Coronary artery (tissue), 2 donors: ENCODE data around the gene CCDC138.

Experiments used
- DNase-seq: peaks from one replicate; pipeline ENCODE4 v3.0.0-alpha.2; 2017; ENCODE audit warnings: low spot score
- H3K27ac ChIP-seq, 2 donors: fragments of 200-600 bp; sonication (generic); one replicate each; pipeline ENCODE4 v1.5.1; 2016 to 2019
- H3K4me3 ChIP-seq: fragments of 200-600 bp; sonication (generic); 2 replicates; pipeline ENCODE4 v1.5.1; 2016; ENCODE audit warnings: mild to moderate bottlenecking, moderate library complexity
- TF ChIP-seq, protein P1 (sequence below): fragments of 200-600 bp; sonication (generic); IDR thresholded peaks from one replicate; pipeline ENCODE4 v1.5.1; 2019; ENCODE audit warnings: antibody characterized with exemption

The CCDC138 gene

DNA sequence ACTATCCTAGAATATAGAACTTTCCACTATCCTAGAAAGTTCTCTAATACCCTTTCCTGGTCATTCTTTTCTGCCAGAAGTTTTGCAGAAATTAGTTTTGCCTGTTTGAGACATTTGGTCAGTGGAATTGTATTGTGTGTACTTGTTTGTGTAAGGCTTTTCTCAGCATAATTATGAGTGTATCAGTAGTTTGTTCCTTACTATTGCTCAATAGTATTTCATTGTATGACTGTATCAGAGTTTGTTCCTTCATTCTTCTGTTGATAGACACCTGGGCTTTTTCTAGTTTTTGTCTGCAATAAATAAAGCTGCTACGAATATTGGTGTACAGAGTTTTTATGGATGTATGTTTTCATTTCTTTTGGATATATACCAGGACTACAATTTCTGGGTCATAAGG, 27.2 kb downstream of the CCDC138 start:
- no peak overlapping the region for H3K27ac ChIP-seq
- no peak for DNase-seq
- H3K4me3 ChIP-seq, result no peak overlapping the region
- TF ChIP-seq, protein P1, sequence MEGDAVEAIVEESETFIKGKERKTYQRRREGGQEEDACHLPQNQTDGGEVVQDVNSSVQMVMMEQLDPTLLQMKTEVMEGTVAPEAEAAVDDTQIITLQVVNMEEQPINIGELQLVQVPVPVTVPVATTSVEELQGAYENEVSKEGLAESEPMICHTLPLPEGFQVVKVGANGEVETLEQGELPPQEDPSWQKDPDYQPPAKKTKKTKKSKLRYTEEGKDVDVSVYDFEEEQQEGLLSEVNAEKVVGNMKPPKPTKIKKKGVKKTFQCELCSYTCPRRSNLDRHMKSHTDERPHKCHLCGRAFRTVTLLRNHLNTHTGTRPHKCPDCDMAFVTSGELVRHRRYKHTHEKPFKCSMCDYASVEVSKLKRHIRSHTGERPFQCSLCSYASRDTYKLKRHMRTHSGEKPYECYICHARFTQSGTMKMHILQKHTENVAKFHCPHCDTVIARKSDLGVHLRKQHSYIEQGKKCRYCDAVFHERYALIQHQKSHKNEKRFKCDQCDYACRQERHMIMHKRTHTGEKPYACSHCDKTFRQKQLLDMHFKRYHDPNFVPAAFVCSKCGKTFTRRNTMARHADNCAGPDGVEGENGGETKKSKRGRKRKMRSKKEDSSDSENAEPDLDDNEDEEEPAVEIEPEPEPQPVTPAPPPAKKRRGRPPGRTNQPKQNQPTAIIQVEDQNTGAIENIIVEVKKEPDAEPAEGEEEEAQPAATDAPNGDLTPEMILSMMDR, result no peak

DNA sequence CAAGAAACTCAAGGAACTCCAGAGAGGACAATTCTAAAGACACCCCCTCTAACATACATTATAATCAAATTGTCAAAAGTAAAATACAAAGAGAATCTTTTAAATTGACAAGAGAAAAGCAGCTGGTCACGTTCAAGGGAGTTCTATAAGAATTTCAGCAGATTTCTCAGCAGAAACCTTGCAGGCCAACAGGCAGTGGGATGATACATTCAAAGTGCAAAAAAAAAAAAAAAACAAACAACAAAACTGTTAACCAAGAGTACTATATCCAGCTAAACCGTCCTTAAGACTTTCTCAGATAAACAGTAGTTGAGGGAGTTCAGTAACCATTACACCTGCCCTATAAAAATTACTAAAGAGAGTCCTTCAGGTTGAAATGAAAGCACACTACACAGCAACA, 33.9 kb downstream of the CCDC138 start:
- TF ChIP-seq, protein P1, result no peak
- DNase-seq, result no peak
- no peak overlapping the region for H3K4me3 ChIP-seq
- H3K27ac ChIP-seq, result no peak overlapping the region

DNA sequence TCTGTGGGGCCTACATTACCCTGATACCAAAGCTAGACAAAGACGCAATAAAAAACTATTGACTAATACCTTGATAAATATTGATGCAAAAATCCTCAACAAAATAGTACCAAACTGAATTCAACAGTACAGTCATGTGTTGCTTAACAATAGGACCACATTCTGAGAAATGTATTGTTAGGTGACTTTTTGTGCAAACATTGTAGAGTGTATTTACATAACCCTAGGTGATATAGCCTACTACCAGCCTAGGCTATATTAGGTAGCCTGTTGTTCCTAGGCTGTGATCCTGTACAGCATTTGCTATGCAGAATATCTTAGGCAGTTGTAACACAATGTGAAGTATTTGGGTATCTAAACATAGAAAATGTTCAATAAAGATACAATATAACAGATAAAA, 36.7 kb downstream of the CCDC138 start:
- TF ChIP-seq, protein P1, result no peak
- no peak for DNase-seq
- no peak overlapping the region for H3K4me3 ChIP-seq
- H3K27ac ChIP-seq, result no peak overlapping the region

GRCh38 chr2:108824316-108825070, 37.9 kb downstream of the CCDC138 start:
- DNase-seq, result no peak
- no peak overlapping the region for H3K4me3 ChIP-seq
- TF ChIP-seq, protein P1, result no peak
- no peak overlapping the region for H3K27ac ChIP-seq

- TF ChIP-seq, protein P1, result no peak
- Histone ChIP-seq H3K4me3 (no peak overlapping the region), H3K27ac (no peak overlapping the region)
- no peak for DNase-seq
Measured at GRCh38 chr2:108825254-108825653, 38.7 kb downstream of the CCDC138 start.

GRCh38 chr2:108825736-108826135, 39.2 kb downstream of the CCDC138 start:
- H3K27ac ChIP-seq, result no peak overlapping the region
- TF ChIP-seq, protein P1, result no peak
- no peak for DNase-seq
- no peak overlapping the region for H3K4me3 ChIP-seq

GRCh38 chr2:108829578-108830310, 43.2 kb downstream of the CCDC138 start:
- DNase-seq, result no peak
- Histone ChIP-seq H3K4me3 (no peak overlapping the region), H3K27ac (no peak overlapping the region)
- TF ChIP-seq, protein P1, result no peak
